22Rv1 (cell line): Measurements from ENCODE around the gene GTPBP2.

Source experiments
- H3K27ac ChIP-seq: fragments of 450-650 bp; 2 replicates; pipeline ENCODE4 v1.5.1; 2017
- CTCF ChIP-seq: fragments of 450-650 bp; IDR thresholded peaks from 2 replicates; pipeline ENCODE4 v1.5.1; 2017; ENCODE audit warnings: mild to moderate bottlenecking
- ZFX ChIP-seq: fragments of 450-650 bp; IDR thresholded peaks from 2 replicates; pipeline ENCODE4 v1.6.1; 2017; ENCODE audit warnings: antibody characterized with exemption, borderline replicate concordance

Gene GTPBP2

GRCh38 chr6:43671801-43672690 lies 43.0 kb upstream of the GTPBP2 start:
- no peak for TF ChIP-seq CTCF
- no peak for TF ChIP-seq ZFX
- H3K27ac ChIP-seq: no peak overlapping the region

- no peak overlapping the region for H3K27ac ChIP-seq
- TF ChIP-seq CTCF: no peak
- TF ChIP-seq ZFX: no peak
These were observed 42.1 kb upstream of the GTPBP2 start for GRCh38 chr6:43671011-43671800.

- H3K27ac ChIP-seq: no peak overlapping the region
- TF ChIP-seq ZFX (no peak), CTCF (no peak)
These were observed 41.5 kb upstream of the GTPBP2 start for GRCh38 chr6:43670623-43670986.

- H3K27ac ChIP-seq: peak overlapping the region; percentile 23; the same call in 1 of the 2 replicates
- TF ChIP-seq ZFX (no peak), CTCF (no peak)
These were observed 41.0 kb upstream of the GTPBP2 start for GRCh38 chr6:43669922-43670622.

- peak overlapping the region; percentile 40; the same call in 1 of the 2 replicates for H3K27ac ChIP-seq
- TF ChIP-seq ZFX: no peak
- TF ChIP-seq CTCF: no peak
These were observed 40.2 kb upstream of the GTPBP2 start for GRCh38 chr6:43669050-43669921.

GRCh38 chr6:43668151-43669028 lies 39.3 kb upstream of the GTPBP2 start:
- TF ChIP-seq CTCF (peak; percentile 86), ZFX (no peak)
- peak overlapping the region; percentile 40 for H3K27ac ChIP-seq
